ENCODE results near the gene CDC37L1.

CDC37L1 gene

GRCh38 chr9:4668604-4669003, 10.8 kb upstream of the CDC37L1 start:
- ATAC-seq, result no peak
- TF ChIP-seq ESRRG (CRISPR knock-in tag; IDR thresholded peaks at IDR 0.05) (no peak), SNAI2 (CRISPR knock-in tag; IDR thresholded peaks at IDR 0.05) (no peak), ZNF70 (CRISPR knock-in tag; IDR thresholded peaks at IDR 0.05) (no peak), BACH2 (CRISPR knock-in tag; IDR thresholded peaks at IDR 0.05; ENCODE audit: borderline replicate concordance) (no peak), RARB (CRISPR knock-in tag; IDR thresholded peaks at IDR 0.05) (no peak), CREB5 (CRISPR knock-in tag; IDR thresholded peaks at IDR 0.05; ENCODE audit: low read depth) (no peak), TOX (CRISPR knock-in tag; IDR thresholded peaks at IDR 0.05; ENCODE audit: borderline replicate concordance) (no peak), OSR1 (CRISPR knock-in tag; IDR thresholded peaks at IDR 0.05) (no peak), TCF4 (CRISPR knock-in tag; IDR thresholded peaks at IDR 0.05; ENCODE audit: borderline replicate concordance) (no peak), CSRNP3 (CRISPR knock-in tag; IDR thresholded peaks at IDR 0.05) (no peak), ARNTL (CRISPR knock-in tag; IDR thresholded peaks at IDR 0.05; ENCODE audit: borderline replicate concordance, low read depth) (no peak), ZFP30 (CRISPR knock-in tag; IDR thresholded peaks at IDR 0.05) (no peak), PATZ1 (CRISPR knock-in tag; IDR thresholded peaks at IDR 0.05; ENCODE audit: borderline replicate concordance) (no peak), ISL1 (CRISPR knock-in tag; IDR thresholded peaks at IDR 0.05) (no peak), GLIS3 (CRISPR knock-in tag; IDR thresholded peaks at IDR 0.05) (no peak), ZNF565 (CRISPR knock-in tag; conservative IDR thresholded peaks at IDR 0.05; ENCODE audit: low read depth) (no peak), ZC3H10 (CRISPR knock-in tag; IDR thresholded peaks at IDR 0.05) (no peak)

GRCh38 chr9:4669890-4670289, 9.5 kb upstream of the CDC37L1 start:
- no peak for TF ChIP-seq ZNF8 (CRISPR knock-in tag; IDR thresholded peaks at IDR 0.05)
- TF ChIP-seq ARNTL (CRISPR knock-in tag; IDR thresholded peaks at IDR 0.05; ENCODE audit: borderline replicate concordance, low read depth), result no peak
- no peak for TF ChIP-seq OSR1 (CRISPR knock-in tag; IDR thresholded peaks at IDR 0.05)
- TF ChIP-seq ZNF565 (CRISPR knock-in tag; conservative IDR thresholded peaks at IDR 0.05; ENCODE audit: low read depth), result no peak
- no peak for TF ChIP-seq CREB5 (CRISPR knock-in tag; IDR thresholded peaks at IDR 0.05; ENCODE audit: low read depth)
- TF ChIP-seq SNAI2 (CRISPR knock-in tag; IDR thresholded peaks at IDR 0.05), result no peak
- no peak for TF ChIP-seq ZFP3 (CRISPR knock-in tag; IDR thresholded peaks at IDR 0.05)
- no peak for TF ChIP-seq ESRRG (CRISPR knock-in tag; IDR thresholded peaks at IDR 0.05)
- TF ChIP-seq PPARA (CRISPR knock-in tag; IDR thresholded peaks at IDR 0.05; ENCODE audit: borderline replicate concordance), result no peak
- no peak for TF ChIP-seq ZFP30 (CRISPR knock-in tag; IDR thresholded peaks at IDR 0.05)
- no peak for TF ChIP-seq POU6F1 (CRISPR knock-in tag; IDR thresholded peaks at IDR 0.05; ENCODE audit: borderline replicate concordance, low read depth)
- no peak for TF ChIP-seq PATZ1 (CRISPR knock-in tag; IDR thresholded peaks at IDR 0.05; ENCODE audit: borderline replicate concordance)
- TF ChIP-seq ZC3H10 (CRISPR knock-in tag; IDR thresholded peaks at IDR 0.05), result no peak
- no peak for TF ChIP-seq ISL1 (CRISPR knock-in tag; IDR thresholded peaks at IDR 0.05)
- TF ChIP-seq CSRNP3 (CRISPR knock-in tag; IDR thresholded peaks at IDR 0.05), result no peak
- TF ChIP-seq GLIS3 (CRISPR knock-in tag; IDR thresholded peaks at IDR 0.05), result no peak
- TF ChIP-seq TOX (CRISPR knock-in tag; IDR thresholded peaks at IDR 0.05; ENCODE audit: borderline replicate concordance), result no peak
- TF ChIP-seq BACH2 (CRISPR knock-in tag; IDR thresholded peaks at IDR 0.05; ENCODE audit: borderline replicate concordance), result no peak
- no peak for ATAC-seq

Data from SK-N-SH treated with all-trans-retinoic acid at 6 μM for 48 hours (cell line).